Panc1 (cell line): ENCODE data around the gene ARHGEF25. TPM values are rescaled to one million over a fixed set of nuclear protein-coding genes. Genes with fewer than 3 reads are reported as not detected.

Source experiments
- ATAC-seq: fragments of 200-7000 bp; cut with Tn5 transposase; 2 replicates; pipeline ENCODE4 v1.9.1; 2020; ENCODE audit warnings: mild to moderate bottlenecking, moderate library complexity
- BruUV-seq: library from RNA; stranded (reverse); fragments of 400-500 nt; replicated peaks from 2 replicates; lab custom pipeline; 2021; lab: Mats Ljungman, UMichigan
- CTCF ChIA-PET: fragments of 300-600 bp; sonication (Branson Sonifier 250); formaldehyde crosslinking; loops from one replicate; lab custom pipeline; 2022; ENCODE audit warnings: antibody characterized with exemption; lab: Charles Lee
- POLR2A ChIA-PET: fragments of 300-600 bp; sonication (Branson Sonifier 250); formaldehyde crosslinking; loops from one replicate; lab custom pipeline; 2022; ENCODE audit warnings: antibody characterized with exemption; lab: Charles Lee
- DNase-seq: peaks from one replicate; pipeline ENCODE4 v3.0.0-alpha.2; 2010; ENCODE audit warnings: low read depth, low spot score
- H3K27ac ChIP-seq: 2 replicates; pipeline ENCODE4 v1.5.1; 2011; ENCODE audit warnings: mild to moderate bottlenecking, low read length, inconsistent platforms
- H3K27me3 ChIP-seq: fragments of 200-500 bp; sonication (Bioruptor generic); 2 replicates; pipeline ENCODE4 v1.6.0; 2014; ENCODE audit warnings: low read length, inconsistent platforms; ENCODE audit not compliant: control insufficient read depth, insufficient read depth
- H3K36me3 ChIP-seq: fragments of 200-500 bp; sonication (Bioruptor generic); 2 replicates; pipeline ENCODE4 v1.5.1; 2014; ENCODE audit warnings: inconsistent platforms, mild to moderate bottlenecking, low read length, moderate library complexity; ENCODE audit not compliant: control insufficient read depth, insufficient read depth
- H3K4me1 ChIP-seq: 2 replicates; pipeline ENCODE4 v1.5.1; 2011; ENCODE audit warnings: inconsistent platforms, mild to moderate bottlenecking, low read length, moderate library complexity; ENCODE audit not compliant: control insufficient read depth, insufficient read depth
- H3K4me3 ChIP-seq, 2 experiments: 2 replicates each; pipeline ENCODE4 v1.5.1; 2011 to 2012; ENCODE audit warnings: low read depth in 2 of 2, low read length in 2 of 2, mild to moderate bottlenecking in 2 of 2, inconsistent platforms in 1 of 2, moderate library complexity in 1 of 2
- H3K9me3 ChIP-seq: fragments of 200-500 bp; sonication (Bioruptor generic); 2 replicates; pipeline ENCODE4 v1.5.1; 2014; ENCODE audit warnings: low read depth, mild to moderate bottlenecking, inconsistent platforms, low read length, moderate library complexity; ENCODE audit not compliant: control insufficient read depth, insufficient read depth
- CTCF ChIP-seq: fragments of 450-650 bp; IDR thresholded peaks from 2 replicates; pipeline ENCODE4 v1.5.1; 2017; ENCODE audit warnings: mild to moderate bottlenecking
- POLR2AphosphoS5 ChIP-seq: IDR thresholded peaks from 2 replicates; pipeline ENCODE4 v1.6.1; 2012; ENCODE audit warnings: mild to moderate bottlenecking, low read depth, low read length, moderate library complexity
- REST ChIP-seq, 2 experiments: IDR thresholded peaks; 2 replicates each; pipeline ENCODE4 v1.6.1; 2011 to 2012; ENCODE audit warnings: low read depth in 2 of 2, control low read depth in 1 of 2, low read length in 1 of 2, mild to moderate bottlenecking in 1 of 2, moderate library complexity in 1 of 2; ENCODE audit not compliant: insufficient read depth in 1 of 2
- SIN3A ChIP-seq: IDR thresholded peaks from 2 replicates; pipeline ENCODE4 v1.6.1; 2012; ENCODE audit warnings: low read depth, mild to moderate bottlenecking, low read length, moderate library complexity, borderline replicate concordance; ENCODE audit not compliant: insufficient read depth
- TCF7L2 ChIP-seq: IDR thresholded peaks from 2 replicates; pipeline ENCODE4 v1.6.1; 2011; ENCODE audit warnings: mild to moderate bottlenecking, low read depth, low read length, inconsistent platforms
- in situ Hi-C: cut with HindIII; loops from 2 replicates; pipeline ENCODE4 v1.10.0; 2016; ENCODE audit warnings: low sequenced_read_pairs, low pct_unique_long_range_greater_than_20kb
- intact Hi-C: fragments of 100-400 bp; cut with micrococcal nuclease; formaldehyde crosslinking; loops from one replicate; pipeline ENCODE4 v1.10.0; 2022; ENCODE audit not compliant: unreplicated experiment
- total RNA-seq: library from RNA; stranded (reverse); gene quantifications from one replicate; pipeline ENCODE4 v1.2.1, GENCODE V29; 2021; ENCODE audit not compliant: unreplicated experiment

Gene ARHGEF25
- total RNA-seq, 1 experiment from 2014 or later, result 10.5 TPM

- no peaks in the 10 kb centered on the region for H3K36me3 ChIP-seq
- TF ChIP-seq CTCF (no peak), REST (IDR thresholded peaks at IDR 0.05; ENCODE audit: insufficient read depth in 1 of 2, low read depth in 2 of 2, low read length in 1 of 2) (no peak), SIN3A (no peak), TCF7L2 (no peak), POLR2AphosphoS5 (no peak)
- no peak overlapping the region for H3K27ac ChIP-seq
- ChIA-PET CTCF (no interaction called here), POLR2A (interaction anchor here (0.5 kb wide), 1 partner anchor 14 kb away, joined by 7 read pairs; the partner anchor contains the start of gene PIP4K2C)
- DNase-seq (no peak), ATAC-seq (no peak)
- in situ Hi-C loops, result no loop called here
- no TSS peak for BruUV-seq
- H3K27me3 ChIP-seq, result no peaks in the 10 kb centered on the region
- H3K4me1 ChIP-seq, result no peaks in the 10 kb centered on the region
- no peak overlapping the region for H3K4me3 ChIP-seq
- no peaks in the 10 kb centered on the region for H3K9me3 ChIP-seq
- intact Hi-C loops, result no loop called here
These were observed 34.5 kb upstream of the ARHGEF25 start for GRCh38 chr12:57576613-57577160.

GRCh38 chr12:57577981-57578758 lies 33.1 kb upstream of the ARHGEF25 start:
- CTCF ChIA-PET, result no interaction called here

More at GRCh38 chr12:57577981-57578758, 33.1 kb upstream of the ARHGEF25 start:
- Histone ChIP-seq H3K9me3 (no peaks in the 10 kb centered on the region), H3K27ac (no peak overlapping the region), H3K4me1 (no peaks in the 10 kb centered on the region), H3K36me3 (no peaks in the 10 kb centered on the region), H3K27me3 (no peaks in the 10 kb centered on the region), H3K4me3 (no peak overlapping the region)
- ATAC-seq (no peak), DNase-seq (no peak)
- TF ChIP-seq REST (IDR thresholded peaks at IDR 0.05; ENCODE audit: insufficient read depth in 1 of 2, low read depth in 2 of 2, low read length in 1 of 2), result no peak
- intact Hi-C loops, result no loop called here
- in situ Hi-C loops, result no loop called here
- POLR2A ChIA-PET, result no interaction called here
- BruUV-seq, result no TSS peak
